ENCODE measurements around the gene NAT14.

Gene NAT14

DNA sequence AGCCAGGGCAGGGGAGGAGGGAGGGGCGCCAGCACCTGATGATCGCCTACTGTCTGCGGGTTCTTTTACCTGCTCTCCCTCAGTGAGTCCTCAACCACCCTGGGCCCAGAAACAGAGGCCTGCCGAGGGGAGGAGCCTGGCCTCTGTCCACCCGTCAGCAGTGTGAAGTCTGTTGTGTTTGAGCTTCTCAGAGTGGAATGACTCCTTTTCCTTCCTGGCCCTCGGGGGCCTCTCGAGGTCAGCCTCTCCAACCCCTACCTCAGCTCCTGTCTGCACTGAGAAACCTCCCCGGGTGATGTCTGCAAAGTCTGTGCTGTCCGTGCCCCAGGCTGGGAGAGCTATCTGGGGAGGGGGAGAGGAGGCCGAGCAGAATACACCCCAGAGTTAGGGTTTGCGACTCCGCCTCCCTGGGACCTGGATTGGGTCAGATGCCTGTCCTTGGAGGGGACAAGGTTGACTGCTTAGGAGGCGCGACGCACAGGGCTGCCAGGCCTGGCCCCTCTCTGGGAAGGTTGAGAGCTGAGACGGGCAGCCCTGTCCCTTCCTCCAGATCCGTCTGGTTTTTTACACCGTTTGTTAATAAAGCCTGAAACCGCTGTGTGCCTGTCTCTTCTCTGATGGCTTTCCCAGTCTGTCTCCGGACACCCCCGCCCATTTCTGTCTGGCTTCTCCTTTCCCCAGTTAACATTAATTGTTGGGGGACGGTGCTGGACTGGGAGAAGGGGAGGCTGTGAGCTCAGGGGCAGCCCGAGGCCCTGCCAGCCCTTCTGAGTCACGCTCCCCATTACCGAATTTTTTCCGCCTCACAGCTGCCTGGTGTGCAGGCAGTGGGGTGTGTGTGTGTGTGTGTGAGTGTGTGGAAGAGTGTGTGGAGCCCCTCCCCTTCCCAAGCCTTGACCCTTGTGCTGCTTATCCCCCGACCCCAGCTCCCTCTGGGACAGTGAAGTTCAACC lies 2.3 kb downstream of the NAT14 start:
- H3K4me3 Mint-ChIP-seq = peak overlapping the region; percentile 45 to 61

DNA sequence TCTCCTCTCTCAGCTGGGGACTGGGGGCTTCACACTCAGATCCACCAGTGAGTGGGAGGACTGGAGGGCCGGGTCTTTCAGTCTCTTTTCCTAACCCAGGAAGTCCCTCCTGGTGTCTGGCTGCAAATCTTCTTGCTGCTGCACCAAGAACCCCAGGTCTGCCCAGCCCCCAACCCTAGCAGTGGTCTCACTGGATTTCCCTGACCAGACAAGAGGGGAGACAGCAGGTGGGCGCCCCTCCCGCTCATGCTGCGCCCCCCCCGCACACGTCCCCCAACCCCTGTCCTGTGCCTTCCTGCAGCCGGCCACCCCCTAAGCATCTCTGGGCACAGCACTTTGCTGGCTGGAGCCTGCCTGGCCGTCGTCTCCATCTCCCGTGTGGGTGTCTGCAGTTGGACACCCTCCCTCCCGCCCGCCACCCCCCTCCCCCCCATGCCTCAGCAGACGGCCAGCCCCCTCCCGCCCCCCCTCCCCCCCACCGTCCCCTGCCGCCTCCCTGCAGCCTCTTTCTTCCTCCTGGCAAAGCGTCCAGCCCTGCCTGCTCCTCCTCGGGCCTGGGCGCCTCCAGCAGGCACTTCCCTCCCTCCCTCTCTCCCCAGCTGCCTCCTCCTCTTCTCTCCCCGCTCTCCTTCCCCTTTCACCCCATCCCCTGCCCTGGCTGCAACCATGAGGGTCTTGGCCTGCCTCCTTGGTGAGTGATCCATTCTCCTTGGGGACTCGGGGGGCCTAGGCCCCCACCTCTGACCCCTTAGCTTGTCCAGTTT lies 3.1 kb downstream of the NAT14 start, which contains the start of gene SSC5D:
Gene SSC5D (plus strand): TSS at position 513 of the 764 bp plus-strand sequence. CDS start 154 bp downstream, at position 667.
- H3K4me3 Mint-ChIP-seq = peak within 1 kb of the TSS; percentile 32 to 61
- DNase-seq (no peak), ATAC-seq (no peak)
- peak within 1 kb of the TSS; percentile 25 to 79 for H3K27ac Mint-ChIP-seq
- H3K4me1 Mint-ChIP-seq = peaks cover 39% of the 10 kb centered on the region
- peaks cover 19% of the 10 kb centered on the region for H3K27me3 Mint-ChIP-seq
- no peaks in the 10 kb centered on the region for H3K9me3 Mint-ChIP-seq

More for the DNA sequence above, 2.3 kb downstream of the NAT14 start:
- Mint-ChIP-seq H3K27ac (peak overlapping the region in 1 of 2 donors; percentile 79), H3K27me3 (peaks cover 11% of the 10 kb centered on the region), H3K4me1 (peaks cover 39% of the 10 kb centered on the region), H3K9me3 (no peaks in the 10 kb centered on the region)
- DNase-seq (no peak), ATAC-seq (no peak)

DNA sequence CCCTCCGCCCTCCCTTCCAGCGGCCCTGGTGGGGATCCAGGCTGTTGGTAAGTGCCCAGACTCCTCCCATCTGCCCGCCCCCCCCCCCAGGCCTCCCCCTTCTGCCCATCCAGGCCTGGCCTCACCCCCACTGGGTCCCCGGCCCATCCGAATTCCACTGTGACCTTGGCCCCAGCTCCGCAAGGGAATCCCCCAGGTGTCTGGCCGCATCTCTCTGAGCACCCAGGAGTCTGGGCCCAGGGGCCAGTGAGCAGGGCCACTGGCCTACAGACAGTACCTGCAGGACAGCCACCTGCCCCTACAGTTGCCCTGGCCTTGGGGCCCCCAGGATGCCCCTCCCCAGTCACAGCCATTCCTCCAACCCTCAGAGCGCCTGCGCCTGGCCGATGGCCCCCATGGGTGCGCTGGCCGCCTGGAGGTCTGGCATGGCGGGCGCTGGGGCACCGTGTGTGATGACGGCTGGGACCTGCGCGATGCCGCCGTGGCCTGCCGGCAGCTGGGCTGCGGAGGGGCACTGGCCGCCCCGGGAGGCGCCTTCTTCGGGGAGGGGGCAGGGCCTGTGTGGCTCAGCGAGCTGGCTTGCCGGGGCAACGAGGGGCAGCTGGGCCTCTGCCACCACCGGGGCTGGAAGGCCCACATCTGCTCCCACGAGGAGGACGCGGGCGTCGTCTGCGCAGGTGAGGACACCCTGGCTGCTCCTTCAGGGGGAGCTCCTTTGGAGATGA lies 4.2 kb downstream of the NAT14 start:
- Mint-ChIP-seq H3K27ac (peak overlapping the region in 1 of 2 donors; percentile 25), H3K27me3 (peaks cover 22% of the 10 kb centered on the region), H3K4me3 (no peak overlapping the region), H3K9me3 (no peaks in the 10 kb centered on the region), H3K4me1 (peaks cover 41% of the 10 kb centered on the region)
- DNase-seq (no peak), ATAC-seq (no peak)

GRCh38 chr19:55489711-55490477 lies 4.9 kb downstream of the NAT14 start:
- Mint-ChIP-seq H3K27me3 (peaks cover 22% of the 10 kb centered on the region), H3K9me3 (no peaks in the 10 kb centered on the region), H3K4me3 (no peak overlapping the region), H3K27ac (no peak overlapping the region), H3K4me1 (peaks cover 43% of the 10 kb centered on the region)
- DNase-seq (no peak), ATAC-seq (peak; percentile 16)

- no peaks in the 10 kb centered on the region for H3K9me3 Mint-ChIP-seq
- ATAC-seq = no peak
- DNase-seq = no peak
- H3K4me1 Mint-ChIP-seq = peaks cover 37% of the 10 kb centered on the region
- no peak overlapping the region for H3K4me3 Mint-ChIP-seq
- peak overlapping the region in 1 of 2 donors; percentile 12 for H3K27ac Mint-ChIP-seq
- H3K27me3 Mint-ChIP-seq = peaks cover 22% of the 10 kb centered on the region
These were observed 5.8 kb downstream of the NAT14 start for GRCh38 chr19:55490478-55491432.

DNA sequence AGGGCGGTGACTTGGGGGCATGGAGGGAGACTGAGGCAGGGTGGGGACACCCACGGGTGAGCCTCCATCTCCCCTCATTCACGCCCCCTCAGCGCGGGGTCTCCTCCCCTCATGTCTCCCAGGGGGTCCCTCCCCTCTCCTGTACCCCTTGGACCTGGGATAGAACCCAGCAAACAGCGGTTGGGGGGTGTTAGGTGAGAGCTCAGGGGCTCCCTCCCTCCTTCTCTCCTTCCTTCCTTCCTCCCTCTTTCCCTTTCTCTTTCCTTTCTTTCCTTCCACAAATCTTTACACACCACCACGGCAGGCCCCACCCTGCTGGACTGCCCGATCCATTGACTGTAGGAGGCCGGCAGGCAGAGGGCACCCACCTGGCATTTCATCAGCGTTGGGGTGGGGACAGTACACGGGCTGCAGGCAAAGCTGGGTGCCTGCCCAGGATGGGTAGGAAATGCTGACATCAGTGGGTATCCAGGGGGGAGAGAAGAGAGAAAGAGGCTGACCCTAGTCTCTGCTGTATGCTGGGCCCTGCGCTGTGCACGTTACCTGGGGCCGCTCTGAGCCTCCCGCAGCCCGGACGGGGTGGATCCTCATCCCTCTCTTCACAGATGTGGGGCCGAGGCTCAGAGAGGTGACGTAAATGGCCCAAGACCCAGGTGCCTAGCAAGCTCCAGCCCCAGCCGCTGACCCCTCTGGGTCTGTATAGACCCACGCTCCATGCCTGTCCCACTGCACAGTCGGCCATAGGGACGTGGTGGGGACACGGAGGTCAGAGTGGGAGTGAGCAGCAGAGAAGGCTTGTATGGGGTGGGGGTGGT lies 6.8 kb downstream of the NAT14 start:
- Mint-ChIP-seq H3K27ac (no peak overlapping the region), H3K27me3 (peaks cover 22% of the 10 kb centered on the region), H3K9me3 (no peaks in the 10 kb centered on the region), H3K4me1 (peaks cover 29% of the 10 kb centered on the region), H3K4me3 (no peak overlapping the region)
- ATAC-seq = no peak
- no peak for DNase-seq

DNA sequence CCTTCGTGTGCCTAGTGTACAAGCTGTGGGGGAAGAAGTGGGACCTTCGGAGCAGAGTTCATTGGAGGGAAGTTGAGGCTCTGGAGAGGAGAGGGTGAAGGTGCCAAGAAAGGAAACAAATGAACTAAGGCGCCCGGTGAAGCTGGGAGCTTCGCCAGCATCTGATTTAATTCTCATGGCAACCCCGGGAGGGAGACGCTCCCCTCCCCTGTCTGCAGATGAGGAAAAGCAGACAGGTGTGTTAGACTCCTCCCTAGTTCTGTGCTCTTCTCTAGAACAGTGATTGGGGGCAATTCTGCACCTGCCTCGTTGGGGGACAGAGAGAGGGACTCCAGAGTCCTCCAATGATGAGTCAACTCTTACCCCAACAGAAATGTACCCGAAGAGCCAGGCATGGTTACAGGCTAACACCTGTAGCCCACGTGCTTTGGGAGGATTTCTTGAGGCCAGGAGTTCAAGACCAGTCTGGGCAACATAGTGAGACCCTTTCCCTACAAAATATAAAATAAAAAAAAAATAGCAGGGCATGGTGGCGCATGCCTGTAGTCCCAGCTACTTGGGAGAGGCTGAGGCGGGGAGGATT lies 7.5 kb downstream of the NAT14 start:
- Mint-ChIP-seq H3K27ac (no peak overlapping the region), H3K27me3 (peaks cover 22% of the 10 kb centered on the region), H3K4me1 (peaks cover 22% of the 10 kb centered on the region), H3K9me3 (no peaks in the 10 kb centered on the region), H3K4me3 (no peak overlapping the region)
- no peak for ATAC-seq
- DNase-seq = no peak

DNA sequence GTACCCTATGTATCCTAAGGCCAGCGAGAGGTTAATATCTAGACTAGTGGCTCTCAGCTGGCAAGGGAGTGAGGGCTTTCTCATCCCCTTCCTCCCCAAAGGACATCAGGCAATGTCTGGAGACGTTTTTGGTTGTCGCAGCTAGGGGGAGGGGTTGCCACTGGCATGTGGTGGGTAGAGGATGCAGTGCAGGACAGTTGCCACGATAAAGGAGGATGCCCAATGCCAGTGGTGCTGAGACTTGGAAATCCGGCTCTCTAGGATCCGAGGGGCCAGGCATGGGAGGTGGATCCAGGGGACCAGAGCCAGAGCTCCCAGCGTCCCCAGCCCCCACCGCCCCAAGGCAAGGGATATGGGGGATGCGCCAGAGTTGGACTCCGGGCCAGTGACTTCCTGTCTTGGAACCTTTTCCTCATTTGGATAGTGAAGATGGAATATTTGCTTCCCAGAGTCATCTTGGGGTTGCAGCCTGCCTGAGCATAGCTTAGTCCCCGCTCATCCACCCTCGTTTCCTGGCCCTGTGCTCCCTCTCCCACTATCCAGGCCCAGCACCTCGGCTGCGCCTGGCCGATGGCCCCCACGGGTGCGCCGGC lies 8.2 kb downstream of the NAT14 start:
- DNase-seq (no peak), ATAC-seq (no peak)
- Mint-ChIP-seq H3K27ac (peak overlapping the region in 1 of 2 donors; percentile 67), H3K4me3 (peak overlapping the region in 1 of 2 donors; percentile 8), H3K27me3 (peaks cover 22% of the 10 kb centered on the region), H3K4me1 (peaks cover 15% of the 10 kb centered on the region), H3K9me3 (no peaks in the 10 kb centered on the region)

GRCh38 chr19:55493645-55494171 lies 8.7 kb downstream of the NAT14 start:
- ATAC-seq (no peak), DNase-seq (no peak)
- H3K4me1 Mint-ChIP-seq = peaks cover 10% of the 10 kb centered on the region
- peak overlapping the region in 1 of 2 donors; percentile 19 for H3K27ac Mint-ChIP-seq
- no peaks in the 10 kb centered on the region for H3K9me3 Mint-ChIP-seq
- H3K27me3 Mint-ChIP-seq = peaks cover 22% of the 10 kb centered on the region
- peak overlapping the region in 1 of 2 donors; percentile 69 for H3K4me3 Mint-ChIP-seq

DNA sequence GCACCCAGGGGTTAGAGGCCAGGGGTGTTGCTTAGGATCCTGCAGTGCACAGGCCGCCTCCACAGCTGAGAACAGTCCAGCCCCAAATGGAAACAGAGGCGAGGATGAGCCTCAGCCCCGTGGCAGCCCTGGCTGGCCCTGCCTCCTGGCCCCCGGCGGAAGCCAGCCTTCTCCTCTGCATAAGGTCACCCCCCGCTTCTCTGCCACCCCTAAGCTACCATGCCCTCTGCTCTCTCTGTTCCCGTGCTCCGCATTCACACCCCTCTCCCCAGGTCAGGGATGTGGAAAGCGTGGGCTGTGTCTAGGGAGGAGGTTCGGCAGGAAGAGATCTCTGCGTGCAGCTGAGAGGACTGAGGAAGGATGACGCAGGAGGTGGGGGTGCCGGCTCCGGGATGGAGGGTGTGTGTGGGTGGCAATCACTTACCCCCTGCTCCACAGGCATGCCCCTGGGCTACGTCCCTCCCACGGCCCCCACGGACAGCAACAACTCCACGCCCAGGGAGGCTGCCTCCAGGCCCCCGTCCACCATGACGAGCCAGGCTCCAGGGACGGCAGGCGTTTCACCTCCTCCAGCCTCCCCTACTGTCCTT lies 9.3 kb downstream of the NAT14 start:
- ATAC-seq = peak; percentile 39
- no peak for DNase-seq
- Mint-ChIP-seq H3K9me3 (no peaks in the 10 kb centered on the region), H3K27ac (peak overlapping the region in 1 of 2 donors; percentile 84), H3K4me3 (peak overlapping the region; percentile 69 to 80), H3K27me3 (peaks cover 22% of the 10 kb centered on the region), H3K4me1 (peaks cover 10% of the 10 kb centered on the region)

- Mint-ChIP-seq H3K4me3 (no peak overlapping the region), H3K27ac (no peak overlapping the region), H3K9me3 (no peaks in the 10 kb centered on the region), H3K27me3 (peaks cover 22% of the 10 kb centered on the region), H3K4me1 (peaks cover 10% of the 10 kb centered on the region)
- no peak for DNase-seq
- no peak for ATAC-seq
These were observed 10.8 kb downstream of the NAT14 start for GRCh38 chr19:55495646-55496349.
